ENCODE measurements around the gene PPIP5K1. TPM values are rescaled to one million over a fixed set of nuclear protein-coding genes. Genes with fewer than 3 reads are reported as not detected.
"Not testable (repeated sequence)": the region's sequence is repeated elsewhere in the genome, so short reads cannot be mapped to it uniquely, and the experiment has no call there.

PPIP5K1 gene
- total and polyA plus RNA-seq, 7 donors: 4.8 to 44.6 (median 13.7) TPM

DNA sequence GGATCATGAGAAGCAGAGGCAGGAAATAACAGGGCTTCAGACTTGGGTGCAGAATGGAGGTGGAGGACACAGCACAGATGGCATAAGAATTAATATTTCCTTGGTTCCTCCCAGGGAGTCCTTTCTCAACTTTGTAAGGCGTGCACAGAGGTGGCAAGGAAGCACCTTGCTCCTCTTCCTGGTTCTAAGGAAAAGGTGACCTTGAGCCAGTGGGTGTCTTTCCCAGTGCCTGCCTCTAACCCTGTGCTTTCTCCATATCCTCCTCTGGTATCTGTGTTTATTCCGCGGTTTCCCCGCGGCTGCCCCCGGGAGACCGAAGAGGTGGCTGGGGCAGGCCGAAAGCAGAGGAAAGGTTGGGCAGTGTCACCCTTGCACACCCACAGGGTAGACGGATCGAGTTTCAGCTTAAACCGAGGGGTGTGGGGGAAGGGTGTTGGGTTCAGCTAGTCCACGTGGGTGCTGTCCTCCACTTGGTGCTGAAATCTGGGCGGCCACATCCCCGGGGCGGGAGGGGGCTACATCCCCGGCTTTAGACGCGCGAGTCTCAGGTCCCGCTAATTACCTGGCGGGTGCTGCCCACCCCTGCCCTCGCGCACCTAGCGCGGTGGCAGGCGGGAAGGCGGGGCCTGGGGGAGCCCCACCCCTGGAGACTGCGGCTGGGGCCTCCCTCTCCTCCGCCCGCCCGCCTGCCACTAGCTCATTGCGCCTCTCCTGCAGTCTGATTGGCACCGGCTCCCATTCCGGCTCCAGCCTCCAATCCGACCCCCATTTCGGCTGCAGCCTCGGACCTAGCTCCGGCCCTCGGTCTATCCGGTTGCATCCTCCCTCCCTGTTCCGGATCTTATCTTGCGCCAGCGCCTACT is 3.6 kb upstream of the PPIP5K1 start, which contains the start of gene CKMT1B:
CKMT1B (plus strand) TSS at position 700 of the 863 bp plus-strand sequence. CDS start 192 bp downstream, outside the sequence.
- intact Hi-C loops (cut with DNase I); H3K27me3 ChIP-seq; H3K4me3 ChIP-seq; H3K4me1 ChIP-seq; H3K27ac ChIP-seq; H3K9me3 ChIP-seq; DNase-seq; H3K36me3 ChIP-seq: not testable (repeated sequence)
- WGBS, 2 donors: no CpG with 5 or more reads among the region's 43 CpGs

- 7 to 31% methylated on average over 4 of the region's 8 CpGs for WGBS, 2 donors
- intact Hi-C loops (cut with DNase I); H3K27ac ChIP-seq; H3K4me3 ChIP-seq; H3K9me3 ChIP-seq; H3K27me3 ChIP-seq; H3K4me1 ChIP-seq; H3K36me3 ChIP-seq; DNase-seq: not testable (repeated sequence)
Observed at GRCh38 chr15:43592841-43593240, 2.8 kb upstream of the PPIP5K1 start.

- H3K4me3 ChIP-seq; H3K36me3 ChIP-seq; H3K27me3 ChIP-seq; DNase-seq; H3K9me3 ChIP-seq; H3K27ac ChIP-seq; H3K4me1 ChIP-seq; intact Hi-C loops (cut with DNase I): not testable (repeated sequence)
- no CpG with 5 or more reads among the region's 1 CpG for WGBS, 2 donors
Observed at GRCh38 chr15:43574607-43575006, 15.4 kb downstream of the PPIP5K1 start.

DNA sequence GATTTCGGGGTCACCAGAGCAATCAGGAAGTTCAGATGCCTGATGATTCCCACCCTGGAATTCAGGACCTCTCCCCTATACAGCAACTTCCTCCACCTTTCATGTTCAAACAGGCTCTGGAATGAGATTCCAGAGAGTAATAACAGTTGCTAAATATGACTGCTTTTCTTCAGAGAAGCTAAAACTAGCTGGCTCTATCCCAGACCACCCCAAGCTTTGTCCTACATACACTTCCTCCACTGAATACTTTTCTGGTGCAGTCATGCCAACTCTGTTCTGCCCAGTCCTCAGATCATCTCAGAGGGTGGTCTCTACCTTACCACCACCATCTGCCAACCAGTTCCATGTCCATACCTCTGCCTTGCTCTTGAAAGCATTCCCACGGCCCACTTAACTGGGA is 23.4 kb downstream of the PPIP5K1 start:
- H3K36me3 ChIP-seq; H3K4me3 ChIP-seq; DNase-seq; H3K27me3 ChIP-seq; H3K9me3 ChIP-seq; H3K27ac ChIP-seq; H3K4me1 ChIP-seq; intact Hi-C loops (cut with DNase I): not testable (repeated sequence)
- WGBS, 2 donors: no CpG with 5 or more reads among the region's 2 CpGs

DNA sequence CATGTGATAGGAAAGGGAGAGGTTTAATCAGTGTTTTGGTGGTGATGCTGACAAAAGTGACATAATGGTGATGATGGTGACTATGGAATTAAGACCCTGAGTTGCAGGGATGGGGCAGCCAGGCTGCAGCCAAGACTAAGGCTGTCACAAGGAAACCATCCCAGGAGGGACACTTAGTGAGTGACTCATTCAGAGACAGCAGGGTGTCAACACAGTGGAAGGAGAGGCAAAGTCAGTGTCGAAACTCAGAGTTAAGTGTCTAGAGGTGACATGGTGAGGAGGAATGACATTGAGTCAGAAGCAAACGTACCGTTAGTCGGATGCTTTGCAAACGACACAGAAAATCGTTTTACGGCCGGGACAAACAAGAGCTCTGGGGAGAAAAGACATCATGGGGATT is 26.2 kb downstream of the PPIP5K1 start:
- H3K4me3 ChIP-seq; H3K9me3 ChIP-seq; H3K36me3 ChIP-seq; intact Hi-C loops (cut with DNase I); H3K4me1 ChIP-seq; H3K27ac ChIP-seq; H3K27me3 ChIP-seq; DNase-seq: not testable (repeated sequence)
- no CpG with 5 or more reads among the region's 8 CpGs for WGBS, 2 donors

DNA sequence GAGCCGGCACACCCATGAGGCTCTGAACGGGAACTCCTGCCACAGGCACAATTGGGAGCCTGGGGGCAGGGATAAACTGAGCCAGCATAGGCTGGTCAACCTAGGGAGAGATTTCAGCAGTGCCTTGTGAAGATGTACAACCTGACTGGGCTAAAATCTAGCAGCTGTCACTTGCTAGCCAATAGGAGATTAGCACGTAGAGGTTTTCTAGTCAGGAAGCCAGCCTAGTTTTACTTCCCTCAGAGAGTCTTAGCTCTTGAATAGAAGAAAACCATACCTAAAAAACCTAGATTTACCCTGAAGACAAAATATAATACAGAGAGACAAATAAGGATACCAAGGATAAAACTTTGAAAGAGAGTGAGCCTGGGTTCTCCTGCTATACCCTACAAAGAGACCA is 27.3 kb downstream of the PPIP5K1 start:
- peaks cover 0 to 11% (median 3%) of the 10 kb centered on the region in 4 donors for H3K36me3 ChIP-seq
- H3K9me3 ChIP-seq; H3K27ac ChIP-seq; intact Hi-C loops (cut with DNase I); H3K4me3 ChIP-seq; DNase-seq; H3K4me1 ChIP-seq; H3K27me3 ChIP-seq: not testable (repeated sequence)
- 91 to 93% methylated on average over 2 of the region's 3 CpGs for WGBS, 2 donors

DNA sequence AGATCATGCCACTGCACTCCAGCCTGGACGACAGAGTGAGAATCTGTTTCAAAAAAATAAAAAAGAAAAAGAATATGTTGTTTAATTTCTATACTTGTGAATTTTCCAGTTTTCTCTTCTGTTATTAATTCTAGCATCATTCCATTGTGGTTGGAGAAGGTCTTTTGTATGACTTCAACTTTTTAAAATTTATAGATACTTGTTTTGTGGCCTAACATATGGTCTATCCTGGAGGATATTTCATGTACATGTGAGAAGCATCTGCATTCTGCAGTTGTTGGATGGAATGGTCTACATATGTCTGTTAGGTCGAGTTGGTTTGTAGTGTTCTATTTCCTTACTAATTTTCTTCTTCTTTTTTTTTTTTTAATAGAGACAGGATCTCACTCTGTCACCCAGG is 37.0 kb downstream of the PPIP5K1 start:
- DNase-seq: no peak
- Histone ChIP-seq H3K27ac (no peak overlapping the region), H3K9me3 (no peaks in the 10 kb centered on the region), H3K36me3 (peaks cover 0 to 22% (median 2%) of the 10 kb centered on the region in 4 donors), H3K4me3 (no peak overlapping the region), H3K4me1 (no peaks in the 10 kb centered on the region), H3K27me3 (no peaks in the 10 kb centered on the region)
- WGBS, 2 donors: 84 to 88% methylated on average over 2 of the region's 2 CpGs
- no peak for TF ChIP-seq POLR2A (IDR thresholded peaks at IDR 0.05)
- TF ChIP-seq EP300 (IDR thresholded peaks at IDR 0.05): no peak
- no peak for TF ChIP-seq POLR2AphosphoS5 (IDR thresholded peaks at IDR 0.05)
- TF ChIP-seq CTCF (IDR thresholded peaks at IDR 0.05): no peak
- intact Hi-C loops (cut with DNase I): no loop called here

DNA sequence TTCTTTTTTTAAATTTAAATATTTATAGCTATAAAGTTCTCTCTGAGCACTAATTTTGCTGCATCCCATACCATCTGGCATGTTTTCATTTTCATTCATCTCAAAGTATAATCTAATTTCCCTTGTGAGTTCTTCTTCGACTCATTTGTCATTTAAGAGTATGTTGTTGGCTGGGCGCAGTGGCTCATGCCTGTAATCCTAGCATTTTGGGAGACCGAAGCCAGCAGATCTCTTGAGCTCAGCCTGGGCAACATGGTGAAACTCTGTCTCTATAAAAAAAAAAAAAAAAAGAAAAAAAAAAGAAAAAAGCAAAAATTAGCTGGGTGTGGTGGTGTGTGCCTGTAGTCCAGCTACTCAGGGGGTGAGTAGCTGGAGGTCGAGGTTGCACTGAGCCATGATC is 37.8 kb downstream of the PPIP5K1 start:
- no peaks in the 10 kb centered on the region for H3K4me1 ChIP-seq
- no peak overlapping the region for H3K27ac ChIP-seq
- H3K9me3 ChIP-seq: peaks cover 0 to 3% (median 0%) of the 10 kb centered on the region in 4 donors
- DNase-seq: no peak
- H3K36me3 ChIP-seq: peaks cover 0 to 19% (median 2%) of the 10 kb centered on the region in 4 donors
- H3K27me3 ChIP-seq: no peaks in the 10 kb centered on the region
- TF ChIP-seq CTCF (IDR thresholded peaks at IDR 0.05) (no peak), POLR2A (IDR thresholded peaks at IDR 0.05) (no peak), POLR2AphosphoS5 (IDR thresholded peaks at IDR 0.05) (no peak), EP300 (IDR thresholded peaks at IDR 0.05) (no peak)
- H3K4me3 ChIP-seq: no peak overlapping the region
- intact Hi-C loops (cut with DNase I): no loop called here
- WGBS, 2 donors: 96 to 97% methylated on average over 4 of the region's 4 CpGs
